Left ventricle myocardium inferior (tissue), 1 donor: Measurements from ENCODE around the gene RAD9B. TPM values are rescaled to one million over a fixed set of nuclear protein-coding genes. Genes with fewer than 3 reads are reported as not detected.

ENCODE experiments used
- DNase-seq: peaks from one replicate; pipeline ENCODE4 v3.0.0-alpha.2; 2020
- H3K27ac ChIP-seq: fragments of 200-600 bp; replicated peaks from 2 replicates; pipeline ENCODE4 v1.8.0; 2021
- H3K27me3 ChIP-seq: fragments of 200-600 bp; 2 replicates; pipeline ENCODE4 v1.8.0; 2021; ENCODE audit warnings: low read depth
- H3K36me3 ChIP-seq: fragments of 200-600 bp; 2 replicates; pipeline ENCODE4 v1.8.0; 2021
- H3K4me1 ChIP-seq: fragments of 200-600 bp; 2 replicates; pipeline ENCODE4 v1.8.0; 2021
- H3K4me3 ChIP-seq: fragments of 200-600 bp; 2 replicates; pipeline ENCODE4 v1.8.0; 2021; ENCODE audit warnings: mild to moderate bottlenecking, moderate library complexity
- H3K9me3 ChIP-seq: fragments of 200-600 bp; replicated peaks from 2 replicates; pipeline ENCODE4 v1.8.0; 2021
- CTCF ChIP-seq: fragments of 200-600 bp; IDR thresholded peaks from 2 replicates; pipeline ENCODE4 v1.8.0; 2021; ENCODE audit warnings: antibody characterized with exemption, mild to moderate bottlenecking, borderline replicate concordance
- intact Hi-C: fragments of 100-400 bp; cut with micrococcal nuclease; formaldehyde crosslinking; loops from one replicate; pipeline ENCODE4 v1.11.0; 2022
- total RNA-seq: library from RNA; stranded (reverse); fragmentation: NEBNext Ultra II Directional; extraction: Animal tissue kit (Norgen Biotek cat#: 25700); gene quantifications from one replicate; pipeline ENCODE4 v1.2.1, GENCODE V29; 2021
- donor health status: DM: no; HTN: yes; CAD: no; lungs with severe emphysema.

The RAD9B gene
- total RNA-seq, 1 donor from 2014 or later, result 0.63 TPM

GRCh38 chr12:110501399-110501751 lies 756 bp upstream of the RAD9B start:
- no peaks in the 10 kb centered on the region for H3K9me3 ChIP-seq
- H3K27me3 ChIP-seq, result no peaks in the 10 kb centered on the region
- H3K4me1 ChIP-seq, result peaks cover 51% of the 10 kb centered on the region
- H3K36me3 ChIP-seq, result no peaks in the 10 kb centered on the region
- H3K27ac ChIP-seq, result peak overlapping the region; percentile 93
- intact Hi-C loops, result no loop called here
- no peak for TF ChIP-seq CTCF
- DNase-seq, result no peak
- peak overlapping the region; percentile 98 for H3K4me3 ChIP-seq

GRCh38 chr12:110503432-110503831 lies 1.3 kb downstream of the RAD9B start:
- intact Hi-C loops, result no loop called here

GRCh38 chr12:110505332-110505731 lies 3.2 kb downstream of the RAD9B start:
- H3K27ac ChIP-seq, result no peak overlapping the region
- H3K27me3 ChIP-seq, result no peaks in the 10 kb centered on the region
- DNase-seq, result no peak
- peaks cover 20% of the 10 kb centered on the region for H3K4me1 ChIP-seq
- TF ChIP-seq CTCF, result no peak
- no peak overlapping the region for H3K4me3 ChIP-seq
- intact Hi-C loops, result no loop called here
- H3K36me3 ChIP-seq, result no peaks in the 10 kb centered on the region
- no peaks in the 10 kb centered on the region for H3K9me3 ChIP-seq

More at GRCh38 chr12:110503432-110503831, 1.3 kb downstream of the RAD9B start:
- no peak overlapping the region for H3K4me3 ChIP-seq
- TF ChIP-seq CTCF, result no peak
- no peak overlapping the region for H3K27ac ChIP-seq
- no peaks in the 10 kb centered on the region for H3K36me3 ChIP-seq
- H3K4me1 ChIP-seq, result peaks cover 39% of the 10 kb centered on the region
- H3K9me3 ChIP-seq, result no peaks in the 10 kb centered on the region
- no peak for DNase-seq
- no peaks in the 10 kb centered on the region for H3K27me3 ChIP-seq

- no peak for DNase-seq
- no peaks in the 10 kb centered on the region for H3K27me3 ChIP-seq
- peaks cover 5% of the 10 kb centered on the region for H3K4me1 ChIP-seq
- H3K9me3 ChIP-seq, result no peaks in the 10 kb centered on the region
- H3K4me3 ChIP-seq, result no peak overlapping the region
- H3K36me3 ChIP-seq, result no peaks in the 10 kb centered on the region
- intact Hi-C loops, result no loop called here
- H3K27ac ChIP-seq, result no peak overlapping the region
- no peak for TF ChIP-seq CTCF
These were observed 6.0 kb downstream of the RAD9B start for GRCh38 chr12:110508071-110508586.

GRCh38 chr12:110513842-110514241 lies 11.7 kb downstream of the RAD9B start:
- H3K4me3 ChIP-seq, result no peak overlapping the region
- no peaks in the 10 kb centered on the region for H3K36me3 ChIP-seq
- H3K9me3 ChIP-seq, result no peaks in the 10 kb centered on the region
- H3K27ac ChIP-seq, result no peak overlapping the region
- intact Hi-C loops, result loop anchor here (5.0 kb wide), 1 partner anchor 88 kb away; no protein-coding TSS in a partner anchor
- no peak for DNase-seq
- H3K27me3 ChIP-seq, result no peaks in the 10 kb centered on the region
- H3K4me1 ChIP-seq, result peaks cover 5% of the 10 kb centered on the region
- no peak for TF ChIP-seq CTCF
